Heart left ventricle (tissue), 16 donors: Measurements from ENCODE around the gene MBD3. TPM values are rescaled to one million over a fixed set of nuclear protein-coding genes. Genes with fewer than 3 reads are reported as not detected.
A peak's percentile ranks its signal among the peaks of the same experiment; 100 is the strongest.

Source experiments
- ATAC-seq, 4 donors: fragments of 200-7000 bp; cut with Tn5 transposase; one replicate each; pipeline ENCODE4 v1.9.1; 2020 to 2022; ENCODE audit warnings: moderate library complexity in 4 of 4, mild to moderate bottlenecking in 3 of 4, moderate number of reproducible peaks in 1 of 4
- DNase-seq, 5 donors: peaks; one replicate each; pipeline ENCODE4 v3.0.0-alpha.2; 2020
- H3K27ac ChIP-seq, 12 donors: fragments of 200-600 bp; sonication (generic) in 4 of 12; one replicate each; pipeline versions ENCODE4 v1.5.0 to v1.8.0; 2016 to 2022; ENCODE audit warnings: mild to moderate bottlenecking in 2 of 12
- H3K27me3 ChIP-seq, 9 donors: fragments of 200-600 bp; sonication (generic) in 2 of 9; one replicate each; pipeline versions ENCODE4 v1.5.1 to v1.8.0; 2016 to 2022; ENCODE audit warnings: mild to moderate bottlenecking in 3 of 9
- H3K36me3 ChIP-seq, 9 donors: fragments of 200-600 bp; sonication (generic) in 2 of 9; one replicate each; pipeline versions ENCODE4 v1.5.0 to v1.8.0; 2018 to 2022; ENCODE audit warnings: mild to moderate bottlenecking in 2 of 9
- H3K4me1 ChIP-seq, 12 donors: fragments of 200-600 bp; sonication (generic) in 4 of 12; one replicate each; pipeline versions ENCODE4 v1.5.0 to v1.8.0; 2016 to 2022; ENCODE audit warnings: mild to moderate bottlenecking in 3 of 12
- H3K4me3 ChIP-seq, 12 donors: fragments of 200-600 bp; sonication (generic) in 4 of 12; one replicate each; pipeline versions ENCODE4 v1.5.0 to v1.8.0; 2017 to 2022; ENCODE audit warnings: mild to moderate bottlenecking in 9 of 12, moderate library complexity in 4 of 12
- H3K9me3 ChIP-seq, 12 donors: fragments of 200-600 bp; sonication (generic) in 4 of 12; one replicate each; pipeline versions ENCODE4 v1.5.0 to v1.8.0; 2016 to 2022; ENCODE audit warnings: mild to moderate bottlenecking in 1 of 12
- CTCF ChIP-seq, 12 donors: fragments of 200-600 bp; sonication (generic) in 4 of 12; IDR thresholded peaks; one replicate each; pipeline versions ENCODE4 v1.5.0 to v1.8.0; 2018 to 2022; ENCODE audit warnings: antibody characterized with exemption in 12 of 12, mild to moderate bottlenecking in 5 of 12
- POLR2A ChIP-seq, 2 donors: fragments of 450-650 bp; IDR thresholded peaks; one replicate each; pipeline ENCODE4 v1.6.1; 2017; ENCODE audit warnings: antibody characterized with exemption in 2 of 2, mild to moderate bottlenecking in 2 of 2, moderate library complexity in 2 of 2
- WGBS, 4 donors: extraction: QIAGEN DNeasy Blood & Tissue Kit in 2 of 4; methylation state at CpG; one replicate each; pipeline versions ENCODE4 v1.1.5 to v1.1.7; 2013 to 2018; 5-methylcytosine and 5-hydroxymethylcytosine counted together
- intact Hi-C, 10 donors: fragments of 100-400 bp; cut with DNase I; formaldehyde crosslinking; loops; one replicate each; pipeline versions ENCODE4 v1.11.1 to v1.14.2; 2022
- polyA plus RNA-seq, 2 donors: library from polyadenylated mRNA; stranded (reverse); fragments of 200-250 nt; gene quantifications; one replicate each; pipeline ENCODE4 v1.2.3, GENCODE V29; 2013
- total RNA-seq, 9 donors: library from RNA; depleted of rRNA in 2 of 9; stranded (reverse); fragments of >200 nt in 2 of 9; fragmentation: NEBNext Ultra II Directional in 3 of 9; extraction: Animal tissue kit (Norgen Biotek cat#: 25700) in 3 of 9; gene quantifications; one replicate each; pipeline versions ENCODE4 v1.1.0 to v1.2.4, GENCODE V29; 2016 to 2023
- donor health status: ischemic (EF 13 %, LVEDD 7.1; RV severe dilation, severe dysfunction).
- donor health status: healthy with polysubstance abuse.
- donor health status: DM: no; HTN: yes; CAD: no.
- donor health status: DM: no; HTN: no; CAD: no.
- donor health status: ischemic (EF 25% LVEDD 6.9; RV normal size, moderate dysfunction).
- donor health status: ischemic (EF 25% LVEDD 5.7; RV mildly dilated, moderate dysfunction).
- donor health status: healthy.
- donor health status: DM: yes; HTN: yes; CAD: no.
- donor health status: ischemic (EF 35%, LVEDD 5.7; RV mildly dilated, moderate dysfunction).
- donor health status: nonischemic (EF 11% LVEDD 7.7; RV severe dilation, severe dysfunction).
- donor health status: DM: yes; HTN: yes; CAD: no.
- donor health status: PGD.
- donor health status: ischemic (EF 29% LVEDD 5.4; RV normal size, mild dysfunction).
- donor health status: nonischemic (EF 23%, LVEDD 6.1; RV moderate dilation, normal function).

MBD3 gene
- total and polyA plus RNA-seq, 11 donors = 38.6 to 146 (median 72.8) TPM

GRCh38 chr19:1592024-1592754 is 476 bp downstream of the MBD3 start:
- peak; percentile 22 to 88 (median 80) for ATAC-seq
- WGBS, 4 donors = 0 to 1% (median 0%) methylated on average over 19 to 94 of the region's 94 CpGs
- TF ChIP-seq POLR2A (IDR thresholded peaks at IDR 0.05) (peak in 1 of 2 donors; percentile 74), CTCF (IDR thresholded peaks at IDR 0.05) (no peak)
- Histone ChIP-seq H3K27me3 (no peaks in the 10 kb centered on the region), H3K9me3 (no peaks in the 10 kb centered on the region), H3K4me1 (peaks cover 3 to 46% (median 21%) of the 10 kb centered on the region in 12 donors), H3K27ac (peak overlapping the region; percentile 75 to 100 (median 98)), H3K4me3 (peak overlapping the region; percentile 66 to 92 (median 80)), H3K36me3 (peaks cover 0 to 30% (median 19%) of the 10 kb centered on the region in 9 donors)
- intact Hi-C loops = loop anchor here in 1 of 10 donors (5.0 kb wide), 1 partner anchor 185 kb away; the partner anchor contains the start of gene DAZAP1
- peak; percentile 86 to 94 (median 89) for DNase-seq

- H3K27me3 ChIP-seq = no peaks in the 10 kb centered on the region
- H3K27ac ChIP-seq = peak overlapping the region; percentile 75 to 100 (median 98)
- intact Hi-C loops = loop anchor here in 1 of 10 donors (5.0 kb wide), 1 partner anchor 184 kb away; the partner anchor contains the start of gene DAZAP1
- peak in 1 of 4 donors; percentile 1 for ATAC-seq
- no peaks in the 10 kb centered on the region for H3K9me3 ChIP-seq
- peaks cover 0 to 24% (median 12%) of the 10 kb centered on the region in 9 donors for H3K36me3 ChIP-seq
- peaks cover 3 to 46% (median 21%) of the 10 kb centered on the region in 12 donors for H3K4me1 ChIP-seq
- WGBS, 4 donors = 2 to 5% (median 3%) methylated on average over 26 to 31 of the region's 31 CpGs
- peak overlapping the region; percentile 66 to 92 (median 80) for H3K4me3 ChIP-seq
- no peak for TF ChIP-seq POLR2A (IDR thresholded peaks at IDR 0.05)
- no peak for TF ChIP-seq CTCF (IDR thresholded peaks at IDR 0.05)
- DNase-seq = no peak
Observed at GRCh38 chr19:1591421-1592023, 1.1 kb downstream of the MBD3 start.

- intact Hi-C loops = loop anchor here in 1 of 10 donors (5.0 kb wide), 1 partner anchor 184 kb away; the partner anchor contains the start of gene DAZAP1
- ATAC-seq = no peak
- WGBS, 4 donors = 28 to 41% (median 35%) methylated on average over 10 of the region's 10 CpGs
- peak overlapping the region in 7 of 12 donors; percentile 92 to 99 (median 96) for H3K27ac ChIP-seq
- no peak for TF ChIP-seq POLR2A (IDR thresholded peaks at IDR 0.05)
- peak in 1 of 12 donors; percentile 10 for TF ChIP-seq CTCF (IDR thresholded peaks at IDR 0.05)
- no peak for DNase-seq
- H3K4me1 ChIP-seq = peaks cover 3 to 46% (median 21%) of the 10 kb centered on the region in 12 donors
- H3K9me3 ChIP-seq = no peaks in the 10 kb centered on the region
- no peaks in the 10 kb centered on the region for H3K27me3 ChIP-seq
- peak overlapping the region in 10 of 12 donors; percentile 66 to 92 (median 82) for H3K4me3 ChIP-seq
- H3K36me3 ChIP-seq = peaks cover 0 to 17% (median 8%) of the 10 kb centered on the region in 9 donors
Observed at GRCh38 chr19:1590641-1591397, 1.8 kb downstream of the MBD3 start.
